ENCODE results near the gene WDR62.
"Not testable (repeated sequence)": the region's sequence is repeated elsewhere in the genome, so short reads cannot be mapped to it uniquely, and the experiment has no call there.

WDR62 gene

GRCh38 chr19:36040495-36040894 is 14.2 kb upstream of the WDR62 start:
- DNase-seq, result no peak

- DNase-seq, result not testable (repeated sequence)
Measured at GRCh38 chr19:36041092-36041491, 13.6 kb upstream of the WDR62 start.

- DNase-seq, result no peak
Measured at GRCh38 chr19:36041831-36042230, 12.9 kb upstream of the WDR62 start.

- no peak for DNase-seq
Measured at GRCh38 chr19:36043952-36044351, 10.7 kb upstream of the WDR62 start.

GRCh38 chr19:36046443-36047050 is 8.2 kb upstream of the WDR62 start:
- no peak for DNase-seq

GRCh38 chr19:36047835-36048234 is 6.9 kb upstream of the WDR62 start:
- DNase-seq, result no peak

- no peak for DNase-seq
Measured at GRCh38 chr19:36049080-36049698, 5.5 kb upstream of the WDR62 start.

- no peak for DNase-seq
Measured at GRCh38 chr19:36051236-36051635, 3.5 kb upstream of the WDR62 start.

GRCh38 chr19:36051637-36052036 is 3.1 kb upstream of the WDR62 start:
- no peak for DNase-seq

GRCh38 chr19:36054119-36054732 is 471 bp upstream of the WDR62 start, which contains the start of gene THAP8:
TSS of gene THAP8 (minus strand) at chr19:36054285. CDS start at chr19:36054217, 68 bp downstream.
- DNase-seq, result peak; percentile 100

GRCh38 chr19:36058481-36059179 is 3.9 kb downstream of the WDR62 start:
- DNase-seq, result no peak

- DNase-seq, result no peak
Measured at GRCh38 chr19:36059180-36059910, 4.6 kb downstream of the WDR62 start.

GRCh38 chr19:36060430-36060829 is 5.7 kb downstream of the WDR62 start:
- DNase-seq, result peak; percentile 16

- no peak for DNase-seq
Measured at GRCh38 chr19:36061367-36061766, 6.7 kb downstream of the WDR62 start.

- DNase-seq, result no peak
Measured at GRCh38 chr19:36064826-36065225, 10.1 kb downstream of the WDR62 start.

- DNase-seq, result no peak
Measured at GRCh38 chr19:36067681-36068080, 13.0 kb downstream of the WDR62 start.

- DNase-seq, result not testable (repeated sequence)
Measured at GRCh38 chr19:36068810-36069499, 14.3 kb downstream of the WDR62 start.

- no peak for DNase-seq
Measured at GRCh38 chr19:36072081-36072480, 17.4 kb downstream of the WDR62 start.

GRCh38 chr19:36073121-36073876 is 18.6 kb downstream of the WDR62 start:
- no peak for DNase-seq

GRCh38 chr19:36079389-36079945 is 24.8 kb downstream of the WDR62 start:
- DNase-seq, result no peak

GRCh38 chr19:36081385-36081784 is 26.7 kb downstream of the WDR62 start:
- no peak for DNase-seq
